Skeletal muscle tissue (tissue), 4 donors: ENCODE measurements around the gene CSGALNACT2. TPM values are rescaled to one million over a fixed set of nuclear protein-coding genes. Genes with fewer than 3 reads are reported as not detected.

Source experiments
- H3K27ac ChIP-seq: one replicate; pipeline ENCODE4 v1.7.0; 2013; ENCODE audit warnings: mild to moderate bottlenecking, low read depth, low read length, inconsistent platforms
- H3K27me3 ChIP-seq, 3 donors: one replicate each; pipeline ENCODE4 v1.7.0; 2013; ENCODE audit warnings: low read length in 3 of 3; ENCODE audit not compliant: control insufficient read depth in 3 of 3, insufficient read depth in 3 of 3
- H3K36me3 ChIP-seq, 3 donors: one replicate each; pipeline ENCODE4 v1.7.0; 2013; ENCODE audit warnings: low read length in 3 of 3; ENCODE audit not compliant: control insufficient read depth in 3 of 3, insufficient read depth in 3 of 3
- H3K4me1 ChIP-seq, 3 donors: one replicate each; pipeline ENCODE4 v1.7.0; 2013; ENCODE audit warnings: low read length in 3 of 3, mild to moderate bottlenecking in 3 of 3; ENCODE audit not compliant: control insufficient read depth in 3 of 3, insufficient read depth in 3 of 3
- H3K4me3 ChIP-seq, 3 donors: one replicate each; pipeline ENCODE4 v1.7.0; 2013; ENCODE audit warnings: low read length in 3 of 3
- H3K9ac ChIP-seq, 3 donors: one replicate each; pipeline ENCODE4 v1.7.0; 2013; ENCODE audit warnings: low read length in 3 of 3, mild to moderate bottlenecking in 3 of 3, moderate library complexity in 2 of 3, low read depth in 1 of 3
- H3K9me3 ChIP-seq, 3 donors: one replicate each; pipeline ENCODE4 v1.7.0; 2013; ENCODE audit warnings: low read length in 3 of 3; ENCODE audit not compliant: control insufficient read depth in 3 of 3
- total RNA-seq: library from RNA; depleted of rRNA; stranded (reverse); fragments of >200 nt; gene quantifications from one replicate; pipeline ENCODE4 v1.2.3, GENCODE V29; 2014
- donor health status: Osteomylitis.

Gene CSGALNACT2
- total RNA-seq, 1 donor from 2014 or later: 24.0 TPM

- H3K9me3 ChIP-seq: no peaks in the 10 kb centered on the region
Observed at GRCh38 chr10:43102063-43102828, 36.0 kb upstream of the CSGALNACT2 start.

DNA sequence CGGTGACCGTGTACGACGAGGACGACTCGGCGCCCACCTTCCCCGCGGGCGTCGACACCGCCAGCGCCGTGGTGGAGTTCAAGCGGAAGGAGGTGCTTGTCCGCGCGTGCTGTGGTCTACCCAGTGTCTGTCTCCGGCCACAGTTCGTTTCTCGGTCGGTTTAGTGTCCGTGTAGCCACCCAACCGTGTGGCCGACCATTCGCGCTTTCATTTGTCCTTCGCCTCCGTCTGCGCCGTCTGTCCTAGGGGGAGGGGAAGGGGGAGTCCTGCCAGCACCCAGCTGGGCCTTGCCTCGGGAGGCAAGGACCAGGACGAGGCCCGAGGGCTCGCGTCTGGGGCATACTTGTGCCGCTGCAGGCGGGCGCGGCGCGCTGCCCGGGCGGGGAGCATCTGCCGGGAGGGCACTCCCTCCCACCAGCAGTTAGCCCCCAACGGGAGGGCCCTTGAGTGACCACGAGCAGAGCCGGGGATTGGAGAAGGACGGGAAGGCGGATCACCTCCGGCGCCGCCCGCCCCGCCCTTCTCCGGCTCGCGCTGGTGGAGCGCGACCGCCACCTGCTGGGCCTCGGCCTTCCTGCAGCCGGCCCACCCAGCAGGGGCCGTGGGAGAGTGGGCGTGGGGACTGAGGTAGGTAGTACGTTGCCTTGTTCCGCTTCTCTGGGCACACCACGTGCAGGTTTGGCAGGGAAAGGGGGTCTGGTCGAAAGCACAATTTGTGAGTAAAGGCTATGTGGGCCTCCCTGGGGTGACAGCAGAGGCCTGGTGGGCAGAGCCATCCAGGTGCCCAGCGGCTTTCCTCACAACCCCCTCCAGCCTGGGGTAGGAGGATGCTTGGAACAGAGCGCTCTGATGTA, 32.9 kb upstream of the CSGALNACT2 start:
- H3K4me1 ChIP-seq: peaks cover 8 to 15% (median 9%) of the 10 kb centered on the region in 3 donors
- H3K9ac ChIP-seq: peak overlapping the region in 2 of 3 donors; percentile 20 to 77
- peak overlapping the region; percentile 56 to 81 (median 73) for H3K4me3 ChIP-seq
- no peaks in the 10 kb centered on the region for H3K9me3 ChIP-seq
- H3K27ac ChIP-seq: no peak overlapping the region
- peaks cover 0 to 11% (median 7%) of the 10 kb centered on the region in 3 donors for H3K27me3 ChIP-seq
- no peaks in the 10 kb centered on the region for H3K36me3 ChIP-seq

More at GRCh38 chr10:43102063-43102828, 36.0 kb upstream of the CSGALNACT2 start:
- no peak overlapping the region for H3K4me3 ChIP-seq
- H3K27ac ChIP-seq: no peak overlapping the region
- H3K4me1 ChIP-seq: peaks cover 8 to 15% (median 9%) of the 10 kb centered on the region in 3 donors
- peaks cover 0 to 13% (median 7%) of the 10 kb centered on the region in 3 donors for H3K27me3 ChIP-seq
- H3K9ac ChIP-seq: no peak overlapping the region
- no peaks in the 10 kb centered on the region for H3K36me3 ChIP-seq

GRCh38 chr10:43105956-43106229, 32.4 kb upstream of the CSGALNACT2 start:
- no peaks in the 10 kb centered on the region for H3K36me3 ChIP-seq
- peaks cover 8 to 15% (median 9%) of the 10 kb centered on the region in 3 donors for H3K4me1 ChIP-seq
- H3K27me3 ChIP-seq: peaks cover 0 to 11% (median 7%) of the 10 kb centered on the region in 3 donors
- no peak overlapping the region for H3K27ac ChIP-seq
- H3K9ac ChIP-seq: peak overlapping the region in 1 of 3 donors; percentile 40
- no peaks in the 10 kb centered on the region for H3K9me3 ChIP-seq
- H3K4me3 ChIP-seq: peak overlapping the region in 1 of 3 donors; percentile 45

- Histone ChIP-seq H3K4me1 (peaks cover 8 to 15% (median 9%) of the 10 kb centered on the region in 3 donors), H3K27me3 (peaks cover 0 to 11% (median 7%) of the 10 kb centered on the region in 3 donors), H3K9me3 (no peaks in the 10 kb centered on the region), H3K27ac (no peak overlapping the region), H3K36me3 (no peaks in the 10 kb centered on the region), H3K9ac (no peak overlapping the region), H3K4me3 (no peak overlapping the region)
Observed at GRCh38 chr10:43106256-43107091, 31.8 kb upstream of the CSGALNACT2 start.

DNA sequence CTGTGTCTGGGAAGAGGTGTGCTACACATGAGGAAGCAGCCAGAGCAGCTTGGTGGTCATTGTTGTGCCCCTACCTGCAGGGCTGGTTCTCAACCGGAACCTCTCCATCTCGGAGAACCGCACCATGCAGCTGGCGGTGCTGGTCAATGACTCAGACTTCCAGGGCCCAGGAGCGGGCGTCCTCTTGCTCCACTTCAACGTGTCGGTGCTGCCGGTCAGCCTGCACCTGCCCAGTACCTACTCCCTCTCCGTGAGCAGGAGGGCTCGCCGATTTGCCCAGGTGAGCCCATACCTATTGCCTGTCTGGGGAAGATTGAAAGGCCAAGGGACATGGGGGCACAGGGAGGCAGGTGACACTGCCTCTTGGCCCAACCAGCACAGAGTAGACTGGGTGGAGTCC, 29.3 kb upstream of the CSGALNACT2 start:
- no peaks in the 10 kb centered on the region for H3K36me3 ChIP-seq
- no peak overlapping the region for H3K4me3 ChIP-seq
- no peak overlapping the region for H3K27ac ChIP-seq
- no peaks in the 10 kb centered on the region for H3K9me3 ChIP-seq
- H3K9ac ChIP-seq: no peak overlapping the region
- H3K4me1 ChIP-seq: peaks cover 8 to 15% (median 9%) of the 10 kb centered on the region in 3 donors
- H3K27me3 ChIP-seq: peaks cover 0 to 11% (median 7%) of the 10 kb centered on the region in 3 donors

DNA sequence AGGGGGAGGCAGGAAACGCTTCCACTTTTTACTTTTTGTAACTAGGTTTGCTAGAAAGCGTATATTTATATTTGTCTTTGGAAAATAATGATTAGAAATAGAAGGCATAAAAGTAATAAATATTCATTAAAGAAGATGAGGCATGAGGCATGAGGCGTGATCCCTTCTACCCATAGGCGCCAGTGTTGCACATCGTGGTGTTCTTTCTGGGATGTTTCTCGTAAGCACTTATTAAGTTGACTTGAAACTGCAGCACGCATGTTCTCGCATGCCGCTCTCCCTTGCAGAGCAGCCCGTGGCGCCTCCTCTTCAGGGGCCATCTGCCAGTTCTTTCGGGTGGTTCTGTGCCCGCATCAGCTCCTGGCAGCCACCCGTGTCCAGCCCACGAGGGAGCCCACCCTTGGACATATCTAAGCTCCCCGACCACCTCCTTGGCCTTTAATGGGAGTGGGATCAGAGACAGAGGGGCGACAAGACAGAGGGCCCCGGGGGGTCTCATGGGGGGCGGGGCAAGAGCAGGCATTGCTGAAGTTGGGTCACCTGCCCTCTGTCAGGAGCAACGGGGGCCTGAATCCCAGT, 28.5 kb upstream of the CSGALNACT2 start:
- Histone ChIP-seq H3K4me1 (peaks cover 7 to 12% (median 9%) of the 10 kb centered on the region in 3 donors), H3K9me3 (no peaks in the 10 kb centered on the region), H3K9ac (no peak overlapping the region), H3K27me3 (peaks cover 0 to 11% (median 3%) of the 10 kb centered on the region in 3 donors), H3K36me3 (no peaks in the 10 kb centered on the region), H3K27ac (no peak overlapping the region), H3K4me3 (no peak overlapping the region)

DNA sequence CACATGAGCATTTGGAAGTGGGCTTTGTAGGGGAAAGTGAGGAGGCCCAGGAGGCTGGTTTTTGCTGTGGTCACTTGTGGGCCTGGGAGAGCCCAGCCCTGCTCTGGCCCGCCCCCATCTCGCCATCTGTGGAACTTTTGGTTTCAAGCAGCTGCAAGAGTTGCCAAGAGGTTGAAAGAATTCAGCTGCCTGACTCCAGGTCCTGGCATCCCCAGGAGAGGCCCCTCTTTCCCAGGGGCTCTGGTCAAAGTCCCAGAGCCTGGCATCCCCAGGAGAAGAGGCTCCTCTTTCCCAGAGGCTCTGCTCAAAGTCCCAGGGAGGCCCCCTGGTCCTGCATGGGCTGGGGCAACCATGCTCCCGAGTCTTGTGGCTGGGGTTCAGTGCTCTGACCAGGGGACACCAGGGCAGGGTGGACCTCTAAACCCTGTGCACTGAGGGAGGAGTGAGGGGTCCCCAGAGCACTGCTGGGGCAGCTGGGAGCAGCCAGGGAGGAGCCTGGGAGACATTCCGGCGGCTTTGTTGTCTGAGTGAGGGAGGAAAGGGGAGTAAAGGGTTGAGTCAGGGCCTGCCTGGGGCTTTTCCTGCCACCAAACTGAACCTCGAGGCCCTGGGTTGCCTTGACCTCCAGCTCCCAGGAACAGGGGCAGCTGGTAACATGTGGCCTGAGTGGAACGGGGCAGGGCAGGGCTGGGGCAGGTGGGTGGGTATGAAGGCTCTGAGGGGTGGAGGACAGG, 27.7 kb upstream of the CSGALNACT2 start:
- peaks cover 2 to 4% (median 4%) of the 10 kb centered on the region in 3 donors for H3K4me1 ChIP-seq
- H3K9ac ChIP-seq: no peak overlapping the region
- no peak overlapping the region for H3K27ac ChIP-seq
- peaks cover 0 to 5% (median 0%) of the 10 kb centered on the region in 3 donors for H3K27me3 ChIP-seq
- H3K4me3 ChIP-seq: no peak overlapping the region
- H3K9me3 ChIP-seq: no peaks in the 10 kb centered on the region
- no peaks in the 10 kb centered on the region for H3K36me3 ChIP-seq

DNA sequence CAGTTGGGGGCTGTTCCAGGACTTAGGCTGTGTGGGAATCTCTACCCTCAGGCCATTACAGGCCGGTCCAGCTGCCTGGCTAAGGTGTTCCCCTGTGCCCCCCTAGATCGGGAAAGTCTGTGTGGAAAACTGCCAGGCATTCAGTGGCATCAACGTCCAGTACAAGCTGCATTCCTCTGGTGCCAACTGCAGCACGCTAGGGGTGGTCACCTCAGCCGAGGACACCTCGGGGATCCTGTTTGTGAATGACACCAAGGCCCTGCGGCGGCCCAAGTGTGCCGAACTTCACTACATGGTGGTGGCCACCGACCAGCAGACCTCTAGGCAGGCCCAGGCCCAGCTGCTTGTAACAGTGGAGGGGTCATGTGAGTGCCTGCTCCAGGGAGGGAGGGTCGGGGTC, 27.1 kb upstream of the CSGALNACT2 start:
- Histone ChIP-seq H3K9ac (no peak overlapping the region), H3K4me3 (no peak overlapping the region), H3K9me3 (no peaks in the 10 kb centered on the region), H3K36me3 (no peaks in the 10 kb centered on the region), H3K27me3 (no peaks in the 10 kb centered on the region), H3K27ac (no peak overlapping the region), H3K4me1 (no peaks in the 10 kb centered on the region)
